ENCODE data around the gene KATNAL1. TPM values are rescaled to one million over a fixed set of nuclear protein-coding genes. Genes with fewer than 3 reads are reported as not detected.
"Not testable (repeated sequence)": the region's sequence is repeated elsewhere in the genome, so short reads cannot be mapped to it uniquely, and the experiment has no call there.

KATNAL1 gene
- polyA plus RNA-seq, 5 donors = 9.5 to 17.3 (median 15.8) TPM

DNA sequence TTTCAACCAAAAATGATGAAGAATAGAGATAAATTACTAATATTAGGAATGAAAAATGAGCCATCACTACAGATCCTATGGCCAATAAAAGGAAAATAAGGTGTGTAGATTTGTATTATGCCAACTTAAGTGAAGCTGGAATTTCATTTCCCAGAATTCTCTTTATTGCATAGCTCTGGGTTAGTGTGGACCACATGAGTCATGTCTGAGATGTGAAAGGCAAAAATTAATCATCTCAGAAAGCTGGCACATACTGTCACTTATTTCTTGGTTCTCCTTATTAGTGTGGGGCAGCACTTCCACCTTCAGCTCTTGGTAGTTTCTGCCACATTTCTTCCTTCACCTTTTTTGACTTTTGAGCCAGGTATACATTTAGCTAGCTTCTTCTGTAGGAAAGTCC, 82.6 kb downstream of the KATNAL1 start:
- no peak for DNase-seq

- DNase-seq = no peak
Observed at GRCh38 chr13:30222254-30222653, 85.1 kb downstream of the KATNAL1 start.

GRCh38 chr13:30216111-30216510, 91.2 kb downstream of the KATNAL1 start:
- no peak for DNase-seq

DNA sequence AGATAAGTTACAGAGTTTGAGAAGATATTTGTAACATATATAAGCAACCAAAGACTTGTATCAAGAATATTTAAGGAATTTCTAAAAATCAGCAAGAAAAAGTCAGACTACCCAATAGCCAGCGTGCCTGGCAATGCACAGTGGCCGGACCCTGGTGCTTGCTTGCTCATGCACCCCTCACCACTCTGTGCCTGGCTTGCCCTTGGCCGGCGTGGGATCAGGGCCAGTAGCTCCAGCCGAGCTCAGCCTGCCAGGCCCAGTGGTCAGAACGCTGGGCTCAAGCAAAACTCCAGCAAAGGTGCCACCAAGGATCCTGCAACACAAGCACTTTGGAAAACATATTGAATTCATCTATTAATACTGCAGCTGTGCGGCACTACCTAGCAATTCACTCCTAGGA, 95.1 kb downstream of the KATNAL1 start:
- no peak for DNase-seq

DNA sequence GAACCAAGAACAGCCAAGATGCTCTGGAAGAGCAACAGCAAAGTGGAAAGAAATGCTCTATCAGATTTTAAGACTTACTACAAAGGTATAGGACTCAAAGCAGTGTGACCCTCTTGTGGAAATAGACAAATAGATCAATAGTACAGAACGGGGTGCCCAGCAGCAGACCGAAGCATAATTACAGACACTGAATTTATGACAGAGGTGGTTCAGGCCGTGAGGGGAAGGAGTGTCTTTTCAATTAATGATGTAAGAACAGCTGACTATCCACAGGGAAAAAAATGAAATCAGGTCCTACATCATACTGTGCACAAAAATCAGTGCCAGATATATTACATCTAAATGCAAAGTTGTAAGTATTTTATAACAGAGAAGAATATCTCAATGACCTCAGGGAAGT, 95.6 kb downstream of the KATNAL1 start:
- no peak for DNase-seq

DNA sequence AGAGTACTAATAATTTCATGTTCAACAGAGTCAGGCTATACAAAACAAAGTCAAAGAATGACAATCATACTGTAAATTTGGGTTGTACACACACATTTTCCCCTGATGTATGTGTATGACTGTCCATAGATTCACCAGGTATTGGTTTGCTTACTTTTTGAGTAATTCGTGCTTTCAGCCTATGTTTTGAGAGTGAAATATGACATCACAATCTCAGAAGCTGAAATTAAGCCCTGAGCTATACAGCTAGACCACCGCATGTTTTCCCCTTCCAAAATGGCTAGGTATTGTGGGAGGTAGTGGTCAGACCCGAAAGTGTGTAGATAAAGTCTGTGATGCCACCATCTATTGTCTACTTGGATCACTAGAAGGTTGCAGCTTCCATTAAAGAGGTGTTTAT, 102.8 kb downstream of the KATNAL1 start:
- no peak for DNase-seq

DNA sequence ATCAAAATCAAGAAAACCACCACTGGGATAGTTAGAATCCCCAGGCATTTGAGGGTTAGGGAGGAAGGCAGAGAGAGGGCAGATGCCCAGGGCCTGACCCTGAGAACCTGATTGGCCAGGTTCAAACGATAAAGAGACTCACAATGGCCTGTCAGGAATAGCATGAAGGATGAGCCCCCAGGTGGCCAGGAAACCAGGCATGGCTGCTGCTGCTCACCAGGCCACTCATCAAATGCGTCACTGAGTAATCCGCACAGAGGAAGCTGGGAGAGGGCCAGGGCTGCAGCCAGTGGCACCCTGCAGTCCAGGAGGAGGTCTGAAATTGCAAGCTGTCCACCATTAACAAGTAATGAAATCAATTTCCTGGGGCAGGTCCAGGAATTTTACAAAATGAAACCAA, 111.3 kb downstream of the KATNAL1 start:
- no peak for DNase-seq

DNA sequence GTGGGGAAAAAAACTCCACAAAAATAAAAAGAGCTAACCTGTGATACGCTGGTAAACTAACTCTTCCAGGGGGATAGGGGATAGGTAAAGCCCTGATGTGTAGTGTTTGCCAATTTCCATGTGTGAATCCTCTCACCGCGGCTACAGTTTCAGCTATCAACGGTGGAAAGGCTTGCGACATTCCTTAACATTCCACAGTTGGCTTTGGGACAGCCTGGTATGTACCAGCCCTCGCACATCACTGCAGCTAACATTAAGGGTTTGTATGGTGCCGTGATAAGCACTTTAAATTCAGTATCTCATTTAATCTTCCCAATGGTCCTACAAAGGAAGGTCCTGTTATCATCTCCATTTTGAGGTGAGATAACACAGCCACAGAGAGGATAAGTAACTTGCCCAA, 112.4 kb downstream of the KATNAL1 start:
- DNase-seq = no peak

- DNase-seq = no peak
Observed at GRCh38 chr13:30193279-30194234, 113.8 kb downstream of the KATNAL1 start.

- no peak for DNase-seq
Observed at GRCh38 chr13:30192320-30193093, 114.8 kb downstream of the KATNAL1 start.

DNA sequence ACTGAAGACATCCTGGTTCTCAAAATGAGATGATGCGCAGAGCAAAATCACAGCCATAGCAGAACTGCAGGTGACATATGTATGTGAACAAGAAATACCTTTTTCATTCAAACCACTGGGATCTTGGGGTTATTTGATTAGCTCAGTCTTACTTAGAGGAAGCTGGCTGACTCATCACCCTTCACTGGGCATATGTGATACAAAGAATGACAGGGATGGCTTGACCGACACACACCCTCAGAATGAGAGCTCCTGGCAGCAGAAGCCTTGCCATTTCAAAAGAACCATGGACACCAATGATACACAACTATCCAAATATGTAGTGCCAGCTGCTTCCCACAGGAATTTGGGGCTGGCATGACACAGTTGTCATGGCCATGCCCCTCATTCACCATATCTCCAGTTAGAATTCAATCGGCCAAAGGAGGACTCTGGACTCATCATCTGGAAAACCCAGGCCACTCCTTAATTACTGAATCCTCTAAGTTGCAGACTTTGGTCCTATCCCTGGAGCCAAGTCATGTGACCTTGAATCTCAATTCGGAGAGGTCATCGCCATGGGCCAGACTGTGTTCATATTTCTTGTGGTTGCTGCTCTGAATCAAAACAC, 115.8 kb downstream of the KATNAL1 start:
- no peak for DNase-seq

- DNase-seq = no peak
Observed at GRCh38 chr13:30186634-30187415, 120.5 kb downstream of the KATNAL1 start.

GRCh38 chr13:30181888-30182651, 125.3 kb downstream of the KATNAL1 start:
- no peak for DNase-seq

DNA sequence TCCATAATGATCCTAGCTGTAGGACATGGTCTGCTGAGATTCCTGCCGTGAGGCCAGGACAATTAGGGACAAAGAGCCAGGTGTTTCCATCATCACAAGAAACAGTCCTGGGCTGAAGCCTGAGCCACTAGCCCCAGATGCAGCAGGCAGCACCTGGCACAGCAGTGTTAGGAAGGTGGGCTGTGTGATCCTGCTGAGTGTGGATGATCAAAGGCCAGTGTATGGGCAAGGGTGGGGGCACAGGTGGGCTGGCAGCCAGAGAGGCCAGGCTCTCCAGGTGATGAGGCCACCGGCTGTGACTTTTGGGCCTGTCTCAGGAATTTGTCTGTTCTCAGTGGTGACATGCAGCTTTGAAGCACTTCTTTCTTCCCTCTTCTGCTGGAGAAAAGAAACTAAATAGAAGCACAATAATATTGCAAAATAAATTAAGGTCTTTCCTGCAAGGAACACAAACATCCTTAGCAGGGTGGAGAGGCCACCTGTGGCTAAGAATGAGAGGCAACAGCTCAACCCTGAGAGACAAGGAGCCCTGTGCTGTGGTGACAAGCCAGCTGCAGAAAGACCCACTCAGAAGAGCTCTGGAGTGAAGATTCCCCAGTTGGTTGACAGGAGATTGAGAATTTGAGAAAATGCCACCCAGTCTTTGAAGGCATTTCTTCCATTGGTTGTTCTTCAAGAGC, 127.6 kb downstream of the KATNAL1 start:
- DNase-seq = no peak

- DNase-seq = no peak
Observed at GRCh38 chr13:30178976-30179375, 128.4 kb downstream of the KATNAL1 start.

GRCh38 chr13:30175166-30175565, 132.2 kb downstream of the KATNAL1 start:
- no peak for DNase-seq

DNA sequence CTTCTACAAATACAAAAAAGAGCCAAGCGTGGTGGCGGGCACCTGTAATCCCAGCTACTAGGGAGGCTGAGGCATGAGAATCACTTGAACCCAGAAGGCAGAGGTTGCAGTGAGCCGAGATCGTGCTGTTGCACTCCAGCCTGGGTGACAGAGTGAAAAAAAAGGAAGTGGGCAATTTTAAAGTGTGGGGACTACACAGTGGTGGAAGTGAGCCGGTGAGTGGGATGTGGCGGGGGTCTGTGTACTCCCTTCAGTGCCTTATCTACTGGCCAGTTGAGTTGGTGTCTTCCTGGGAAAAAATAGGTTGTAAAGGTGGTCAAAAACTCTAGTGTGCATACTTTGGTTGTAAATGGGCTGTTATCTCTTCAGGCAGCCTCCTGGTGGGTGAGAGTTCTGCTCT, 133.1 kb downstream of the KATNAL1 start:
- DNase-seq = not testable (repeated sequence)

- DNase-seq = no peak
Observed at GRCh38 chr13:30173303-30173610, 134.1 kb downstream of the KATNAL1 start.

DNA sequence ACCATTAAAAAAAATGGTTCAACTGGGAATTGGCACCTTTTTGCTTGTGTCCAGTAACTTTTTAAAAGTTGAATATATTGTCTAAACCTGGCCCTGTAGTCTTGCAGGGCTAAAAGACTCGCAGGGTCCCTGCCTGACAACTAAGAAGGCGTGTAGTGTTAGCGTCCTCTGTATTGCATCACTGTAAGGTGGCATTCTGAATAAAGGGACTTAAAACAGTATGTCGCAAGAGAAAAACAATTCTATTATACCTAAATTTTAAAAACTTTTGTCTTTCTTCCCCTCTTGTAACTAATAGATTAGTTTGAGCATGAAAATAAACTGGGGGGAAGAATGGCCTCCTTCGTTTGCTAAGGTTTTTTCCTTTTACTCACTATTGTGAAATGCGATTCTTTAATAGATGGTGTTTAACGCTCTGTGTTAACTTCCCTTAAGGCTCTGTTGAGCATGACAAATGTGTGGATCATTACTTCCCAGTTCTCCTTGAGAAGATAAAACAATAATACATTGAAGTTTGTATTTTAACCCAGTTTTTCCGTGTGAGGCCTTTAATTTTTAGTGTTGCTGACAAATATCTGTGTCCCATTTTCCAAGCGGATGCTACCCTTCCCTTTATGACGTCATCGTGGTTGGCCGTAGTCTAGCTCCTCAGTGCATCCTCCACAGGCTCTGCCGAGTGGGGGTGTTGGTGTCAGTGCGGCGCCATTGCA, 134.6 kb downstream of the KATNAL1 start:
- DNase-seq = no peak

GRCh38 chr13:30170569-30170968, 136.8 kb downstream of the KATNAL1 start:
- no peak for DNase-seq

Measured in right lung (tissue), 5 donors.